ENCODE results near the gene ETS1.

DNA sequence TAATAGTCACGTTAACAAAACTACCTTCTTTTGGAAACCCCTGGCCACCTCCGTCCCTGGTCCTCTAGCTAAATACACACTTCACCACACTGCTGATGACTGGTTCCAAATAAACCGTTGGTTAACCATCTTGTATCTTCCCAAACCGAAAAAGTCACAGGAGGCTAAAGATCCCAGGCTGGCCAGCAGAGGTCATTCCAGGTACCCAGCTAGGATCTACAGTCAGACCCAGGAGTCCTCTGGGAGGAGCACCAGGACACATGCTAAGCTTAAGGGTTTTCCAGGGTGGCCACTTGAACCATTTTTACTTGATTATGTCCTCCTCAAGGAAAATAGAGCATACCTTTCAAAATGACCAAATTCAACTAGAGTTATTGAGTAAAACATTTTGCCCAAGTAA, 103.2 kb downstream of the ETS1 start:
- TF ChIP-seq, protein P1, sequence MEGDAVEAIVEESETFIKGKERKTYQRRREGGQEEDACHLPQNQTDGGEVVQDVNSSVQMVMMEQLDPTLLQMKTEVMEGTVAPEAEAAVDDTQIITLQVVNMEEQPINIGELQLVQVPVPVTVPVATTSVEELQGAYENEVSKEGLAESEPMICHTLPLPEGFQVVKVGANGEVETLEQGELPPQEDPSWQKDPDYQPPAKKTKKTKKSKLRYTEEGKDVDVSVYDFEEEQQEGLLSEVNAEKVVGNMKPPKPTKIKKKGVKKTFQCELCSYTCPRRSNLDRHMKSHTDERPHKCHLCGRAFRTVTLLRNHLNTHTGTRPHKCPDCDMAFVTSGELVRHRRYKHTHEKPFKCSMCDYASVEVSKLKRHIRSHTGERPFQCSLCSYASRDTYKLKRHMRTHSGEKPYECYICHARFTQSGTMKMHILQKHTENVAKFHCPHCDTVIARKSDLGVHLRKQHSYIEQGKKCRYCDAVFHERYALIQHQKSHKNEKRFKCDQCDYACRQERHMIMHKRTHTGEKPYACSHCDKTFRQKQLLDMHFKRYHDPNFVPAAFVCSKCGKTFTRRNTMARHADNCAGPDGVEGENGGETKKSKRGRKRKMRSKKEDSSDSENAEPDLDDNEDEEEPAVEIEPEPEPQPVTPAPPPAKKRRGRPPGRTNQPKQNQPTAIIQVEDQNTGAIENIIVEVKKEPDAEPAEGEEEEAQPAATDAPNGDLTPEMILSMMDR (optimal IDR thresholded peaks at IDR 0.05 in 1 of 3, IDR thresholded peaks at IDR 0.05 in 1 of 3, conservative IDR thresholded peaks at IDR 0.05 in 1 of 3; ENCODE audit: extremely low read depth in 1 of 3, insufficient read depth in 2 of 3, low read length in 3 of 3) = peak in 1 of 3 experiments; percentile 19
- TF ChIP-seq EZH2 (IDR thresholded peaks at IDR 0.05; ENCODE audit: low read length) = no peak

Data from keratinocyte (primary cell).